Pancreas (tissue), 10 donors: ENCODE data around the gene PSMB3. TPM values are rescaled to one million over a fixed set of nuclear protein-coding genes. Genes with fewer than 3 reads are reported as not detected.
"Not testable (repeated sequence)": the region's sequence is repeated elsewhere in the genome, so short reads cannot be mapped to it uniquely, and the experiment has no call there.

Experiments used
- ATAC-seq, 4 donors: fragments of 200-7000 bp; cut with Tn5 transposase; one replicate each; pipeline versions ENCODE4 v1.8.0 to v1.9.1; 2020; ENCODE audit warnings: mild to moderate bottlenecking in 4 of 4, moderate library complexity in 4 of 4
- DNase-seq, 6 donors: peaks; one replicate each; pipeline ENCODE4 v3.0.0-alpha.2; 2020
- FAIRE-seq: peaks from 2 replicates; lab custom pipeline; 2012; peaks lifted over from hg19 to GRCh38; lab: Jason Lieb, UNC
- H3K27ac ChIP-seq, 4 donors: fragments of 200-600 bp; sonication (generic); 1 replicate in 3 of 4; 2 replicates in 1 of 4; pipeline versions ENCODE4 v1.5.0 to v1.8.0; 2020
- H3K27me3 ChIP-seq, 4 donors: fragments of 200-600 bp; one replicate each; pipeline ENCODE4 v1.8.0; 2021
- H3K36me3 ChIP-seq, 3 donors: fragments of 200-600 bp; sonication (generic) in 1 of 3; one replicate each; pipeline versions ENCODE4 v1.5.0 to v1.8.0; 2020 to 2021
- H3K4me1 ChIP-seq, 3 donors: fragments of 200-600 bp; one replicate each; pipeline ENCODE4 v1.8.0; 2021
- H3K4me3 ChIP-seq, 4 donors: fragments of 200-600 bp; sonication (generic) in 2 of 4; one replicate each; pipeline versions ENCODE4 v1.5.0 to v1.8.0; 2020 to 2021
- H3K9me3 ChIP-seq, 4 donors: fragments of 200-600 bp; one replicate each; pipeline ENCODE4 v1.8.0; 2021
- CTCF ChIP-seq, 4 donors: fragments of 200-600 bp; sonication (generic) in 3 of 4; IDR thresholded peaks; one replicate each; pipeline versions ENCODE4 v1.5.0 to v1.8.0; 2021; ENCODE audit warnings: antibody characterized with exemption in 4 of 4
- WGBS, 2 donors: extraction: QIAGEN DNeasy Blood & Tissue Kit; methylation state at CpG; one replicate each; pipeline ENCODE4 v1.1.7; 2013; 5-methylcytosine and 5-hydroxymethylcytosine counted together
- intact Hi-C, 3 donors: fragments of 100-400 bp; cut with DNase I; formaldehyde crosslinking; loops; one replicate each; pipeline versions ENCODE4 v1.11.1 to v1.14.2; 2022
- polyA plus RNA-seq, 2 donors: library from polyadenylated mRNA; stranded (reverse); fragments of 200-250 nt; gene quantifications; one replicate each; pipeline ENCODE4 v1.2.3, GENCODE V29; 2013
- total RNA-seq, 6 donors: library from RNA; stranded (reverse); fragmentation: NEBNext Ultra II Directional in 4 of 6; extraction: Animal tissue kit (Norgen Biotek cat#: 25700) in 4 of 6; gene quantifications; one replicate each; pipeline versions ENCODE4 v1.2.1 to v1.2.4, GENCODE V29; 2021 to 2023
- donor health status: healthy with polysubstance abuse.
- donor health status: DM: no; HTN: no; CAD: no; lungs with moderate emphysema.
- donor health status: DM: no; HTN: no; CAD: no.
- donor health status: control.
- donor health status: control.
- donor health status: Bipolar disorder and iron deficiency.
- donor health status: DM: yes; HTN: yes; CAD: no.
- donor health status: DM: no; HTN: no; CAD: no.
- donor health status: DM: no; HTN: no; CAD: no.
- donor health status: DM: yes; HTN: yes; CAD: no.

PSMB3 gene
- total and polyA plus RNA-seq, 8 donors: 27.7 to 107 (median 62.7) TPM

GRCh38 chr17:38720941-38721340 lies 31.6 kb upstream of the PSMB3 start:
- ATAC-seq (no peak), DNase-seq (no peak), FAIRE-seq (no peak)
- H3K4me1 ChIP-seq: no peaks in the 10 kb centered on the region
- H3K27me3 ChIP-seq: no peaks in the 10 kb centered on the region
- intact Hi-C loops: no loop called here
- 76 to 85% methylated on average over 6 of the region's 6 CpGs for WGBS, 2 donors
- H3K36me3 ChIP-seq: peaks cover 0 to 37% (median 9%) of the 10 kb centered on the region in 3 donors
- H3K4me3 ChIP-seq: no peak overlapping the region
- no peak for TF ChIP-seq CTCF (IDR thresholded peaks at IDR 0.05)
- H3K9me3 ChIP-seq: no peaks in the 10 kb centered on the region
- H3K27ac ChIP-seq: no peak overlapping the region

GRCh38 chr17:38721802-38722201 lies 30.7 kb upstream of the PSMB3 start:
- DNase-seq: no peak
- WGBS, 2 donors: 91 to 93% methylated on average over 12 to 16 of the region's 16 CpGs
- Histone ChIP-seq H3K9me3 (no peaks in the 10 kb centered on the region), H3K36me3 (peaks cover 0 to 29% (median 1%) of the 10 kb centered on the region in 3 donors), H3K4me3 (no peak overlapping the region), H3K4me1 (no peaks in the 10 kb centered on the region), H3K27me3 (no peaks in the 10 kb centered on the region), H3K27ac (no peak overlapping the region)
- no peak for FAIRE-seq
- TF ChIP-seq CTCF (IDR thresholded peaks at IDR 0.05): no peak
- intact Hi-C loops: no loop called here
- ATAC-seq: no peak

DNA sequence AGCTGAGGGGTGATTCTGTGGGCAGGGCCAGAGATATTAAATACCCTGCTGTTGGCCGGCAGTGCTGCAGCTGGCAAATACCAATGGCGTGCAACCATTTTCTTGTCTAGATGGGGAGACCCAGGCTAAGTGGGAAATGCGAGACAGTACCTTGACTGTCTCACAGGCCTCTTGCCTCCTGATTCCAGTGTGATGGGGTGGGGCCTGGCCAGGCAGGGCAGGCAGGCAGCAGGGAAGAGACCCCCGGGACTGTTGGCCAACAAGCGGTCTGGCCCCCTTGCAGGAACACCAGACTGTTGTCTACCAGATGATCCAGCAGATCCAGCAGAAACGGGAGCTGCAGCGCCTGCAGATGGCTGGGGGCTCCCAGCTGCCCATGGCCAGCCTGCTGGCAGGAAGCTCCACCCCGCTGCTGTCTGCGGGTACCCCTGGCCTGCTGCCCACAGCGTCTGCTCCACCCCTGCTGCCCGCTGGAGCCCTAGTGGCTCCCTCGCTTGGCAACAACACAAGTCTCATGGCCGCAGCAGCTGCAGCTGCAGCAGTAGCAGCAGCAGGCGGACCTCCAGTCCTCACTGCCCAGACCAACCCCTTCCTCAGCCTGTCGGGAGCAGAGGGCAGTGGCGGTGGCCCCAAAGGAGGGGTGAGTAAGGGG lies 28.1 kb upstream of the PSMB3 start:
- FAIRE-seq (no peak), ATAC-seq (peak in 3 of 4 donors; percentile 55 to 81 (median 67)), DNase-seq (peak in 3 of 6 donors; percentile 58 to 84 (median 73))
- Histone ChIP-seq H3K36me3 (peaks cover 0 to 19% (median 0%) of the 10 kb centered on the region in 3 donors), H3K27me3 (no peaks in the 10 kb centered on the region), H3K9me3 (no peaks in the 10 kb centered on the region), H3K4me3 (no peak overlapping the region), H3K4me1 (no peaks in the 10 kb centered on the region), H3K27ac (no peak overlapping the region)
- intact Hi-C loops: no loop called here
- no peak for TF ChIP-seq CTCF (IDR thresholded peaks at IDR 0.05)
- 39 to 48% methylated on average over 15 to 16 of the region's 16 CpGs for WGBS, 2 donors

GRCh38 chr17:38725066-38725465 lies 27.5 kb upstream of the PSMB3 start:
- DNase-seq (peak in 1 of 6 donors; percentile 38), FAIRE-seq (no peak), ATAC-seq (no peak)
- peaks cover 0 to 19% (median 0%) of the 10 kb centered on the region in 3 donors for H3K36me3 ChIP-seq
- H3K4me3 ChIP-seq: no peak overlapping the region
- TF ChIP-seq CTCF (IDR thresholded peaks at IDR 0.05): no peak
- H3K27ac ChIP-seq: no peak overlapping the region
- H3K4me1 ChIP-seq: no peaks in the 10 kb centered on the region
- no peaks in the 10 kb centered on the region for H3K9me3 ChIP-seq
- H3K27me3 ChIP-seq: no peaks in the 10 kb centered on the region
- intact Hi-C loops: no loop called here
- WGBS, 2 donors: 82 to 85% methylated on average over 10 of the region's 10 CpGs

- H3K27ac ChIP-seq, H3K27me3 ChIP-seq, H3K9me3 ChIP-seq, H3K4me1 ChIP-seq, H3K4me3 ChIP-seq, FAIRE-seq, intact Hi-C loops, ATAC-seq: not testable (repeated sequence)
- peak in 1 of 6 donors; percentile 35 for DNase-seq
- WGBS, 2 donors: 52 to 69% methylated on average over 6 to 7 of the region's 8 CpGs
- H3K36me3 ChIP-seq: peaks cover 0 to 11% (median 0%) of the 10 kb centered on the region in 3 donors
Measured at GRCh38 chr17:38726145-38726544, 26.4 kb upstream of the PSMB3 start.
